GM19395 (cell line): Measurements from ENCODE around the gene REV1.
"Not testable (repeated sequence)": the region's sequence is repeated elsewhere in the genome, so short reads cannot be mapped to it uniquely, and the experiment has no call there.

Experiments
- ATAC-seq: cut with Tn5 transposase; IDR thresholded peaks from one replicate; pipeline ENCODE4 v1.9.1; 2021; ENCODE audit warnings: mild to moderate bottlenecking, moderate library complexity; ENCODE audit not compliant: unreplicated experiment

Gene REV1

DNA sequence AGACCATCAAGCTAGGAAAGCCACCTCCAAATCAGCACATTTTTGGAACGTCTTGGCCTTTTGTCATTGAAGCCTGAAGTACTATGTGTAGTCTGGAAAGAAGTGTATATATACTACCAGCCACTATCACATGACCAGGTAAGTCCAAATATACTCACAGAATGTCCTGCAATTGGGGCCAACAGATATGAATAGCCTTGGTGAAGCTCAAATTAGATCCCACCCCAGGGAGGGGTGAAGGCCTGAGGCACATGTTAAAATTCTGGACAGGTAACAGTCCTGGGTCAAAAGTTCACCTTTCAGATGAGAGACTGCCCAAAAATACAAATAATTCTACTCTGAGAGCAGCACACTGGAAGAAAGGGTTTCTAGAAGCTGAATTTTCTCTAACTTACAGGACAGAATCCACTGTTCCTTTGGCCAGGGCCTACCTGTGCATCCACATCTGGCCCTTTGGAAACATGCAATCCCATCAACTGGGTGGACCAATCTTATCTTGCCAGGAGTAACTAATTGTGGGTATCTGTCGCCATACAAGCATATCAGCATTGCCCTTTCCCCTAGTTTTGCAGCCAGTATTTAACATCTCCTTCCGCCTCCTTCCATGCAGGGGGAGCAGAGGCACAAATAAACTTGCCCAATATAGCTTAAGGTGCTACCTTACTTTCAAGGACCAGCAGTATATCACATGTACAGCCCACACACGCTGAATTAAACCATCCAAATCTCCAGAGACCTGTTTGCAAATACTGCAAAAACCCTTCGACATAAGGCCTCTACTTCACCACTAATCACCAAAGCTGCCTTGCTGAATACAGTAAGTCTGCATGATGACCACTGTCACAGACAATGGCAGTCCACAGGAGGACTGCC lies 84.8 kb downstream of the REV1 start:
- no peak for ATAC-seq

GRCh38 chr2:99404039-99404796 lies 85.6 kb downstream of the REV1 start:
- ATAC-seq, result no peak

GRCh38 chr2:99403524-99403923 lies 86.3 kb downstream of the REV1 start:
- no peak for ATAC-seq

GRCh38 chr2:99403084-99403483 lies 86.7 kb downstream of the REV1 start:
- no peak for ATAC-seq

DNA sequence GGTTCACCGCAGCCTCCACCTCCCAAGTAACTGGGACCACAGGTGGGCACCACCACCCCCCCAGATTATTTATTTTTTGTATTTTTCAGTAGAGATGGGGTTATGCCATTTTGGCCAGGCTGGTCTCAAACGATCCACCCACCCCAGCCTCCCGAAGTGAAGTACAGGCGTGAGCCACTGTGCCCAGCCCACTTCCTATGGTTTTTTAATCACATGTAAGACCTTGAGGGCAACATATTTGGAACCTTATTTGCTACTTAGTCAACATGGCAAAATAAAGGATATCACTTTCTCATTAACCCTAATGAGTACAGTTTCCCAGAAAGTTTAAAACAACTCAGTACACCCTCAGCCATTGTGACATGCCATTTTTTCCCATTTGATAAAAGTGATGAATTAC lies 88.0 kb downstream of the REV1 start:
- ATAC-seq, result no peak

- no peak for ATAC-seq
These were observed 90.0 kb downstream of the REV1 start for GRCh38 chr2:99399795-99400194.

GRCh38 chr2:99399063-99399462 lies 90.8 kb downstream of the REV1 start:
- no peak for ATAC-seq

- no peak for ATAC-seq
These were observed 91.5 kb downstream of the REV1 start for GRCh38 chr2:99398303-99398702.

- ATAC-seq, result no peak
These were observed 92.4 kb downstream of the REV1 start for GRCh38 chr2:99397266-99397920.

DNA sequence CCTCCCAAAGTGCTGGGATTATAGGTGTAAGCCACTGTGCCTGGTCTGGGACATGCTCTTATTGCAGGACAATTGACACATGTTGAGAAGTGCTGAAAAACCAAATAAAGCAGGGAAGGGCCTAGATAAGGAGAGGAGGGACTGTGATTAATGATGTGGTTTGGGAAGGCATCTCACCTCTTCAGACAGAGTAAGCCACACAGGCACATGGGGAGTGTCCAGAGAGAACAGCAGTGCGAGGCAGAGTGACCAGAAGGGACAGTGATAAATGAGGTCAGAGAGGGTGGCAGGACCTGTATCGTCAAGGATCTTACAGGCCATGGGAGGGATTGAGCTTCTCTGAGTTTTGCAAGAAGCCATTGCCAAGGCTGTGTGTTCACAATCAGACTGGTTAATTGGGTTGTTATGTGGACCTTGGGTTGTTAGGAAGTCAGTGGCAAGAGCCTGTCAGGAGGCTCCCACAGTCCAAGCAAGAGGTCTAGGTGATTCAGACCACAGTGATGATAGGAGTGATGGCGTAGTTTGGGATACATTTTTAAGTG lies 94.2 kb downstream of the REV1 start:
- ATAC-seq, result no peak

GRCh38 chr2:99389946-99390345 lies 99.9 kb downstream of the REV1 start:
- ATAC-seq, result no peak

DNA sequence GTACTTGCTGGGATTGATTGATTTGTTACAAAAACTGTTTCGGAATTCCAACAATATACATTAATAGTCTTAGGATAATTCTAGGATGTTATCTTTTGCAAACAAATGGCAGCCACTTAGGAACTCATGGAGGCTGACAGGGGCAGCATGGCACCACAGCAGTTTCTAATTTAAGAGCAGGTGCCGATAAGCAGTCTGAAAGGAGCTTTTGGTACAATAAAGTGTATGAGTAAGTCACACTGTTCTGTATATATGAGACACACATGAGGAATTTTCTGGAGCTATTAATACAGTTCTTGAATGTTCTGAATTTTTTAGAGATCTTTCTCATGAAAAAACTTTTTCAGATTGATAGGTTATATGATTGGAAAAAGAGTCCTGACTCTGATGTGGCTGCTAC lies 100.4 kb downstream of the REV1 start:
- ATAC-seq, result no peak

DNA sequence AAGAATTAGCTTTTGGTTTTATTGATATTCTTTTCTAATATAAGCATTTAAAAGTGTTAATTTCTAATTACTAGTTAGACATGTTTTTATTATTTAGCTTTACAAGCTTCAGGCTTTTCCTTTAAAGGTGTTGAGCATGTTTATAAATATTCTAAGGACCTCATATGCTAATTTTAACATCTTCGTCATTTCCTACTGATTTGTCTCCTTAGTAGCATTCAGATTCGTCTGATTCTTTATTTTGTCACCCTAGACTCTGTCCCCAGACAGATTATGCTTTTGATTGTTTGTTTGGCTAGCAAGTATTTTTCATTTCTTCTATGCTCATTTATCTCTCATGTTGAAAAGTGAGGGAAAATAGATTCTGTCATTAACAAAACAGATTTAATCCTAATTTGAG lies 100.9 kb downstream of the REV1 start:
- no peak for ATAC-seq

- ATAC-seq, result no peak
These were observed 103.8 kb downstream of the REV1 start for GRCh38 chr2:99386011-99386410.

GRCh38 chr2:99382143-99382542 lies 107.7 kb downstream of the REV1 start:
- ATAC-seq, result no peak

- no peak for ATAC-seq
These were observed 109.3 kb downstream of the REV1 start for GRCh38 chr2:99380376-99381010.

GRCh38 chr2:99377879-99378278 lies 111.9 kb downstream of the REV1 start:
- no peak for ATAC-seq

DNA sequence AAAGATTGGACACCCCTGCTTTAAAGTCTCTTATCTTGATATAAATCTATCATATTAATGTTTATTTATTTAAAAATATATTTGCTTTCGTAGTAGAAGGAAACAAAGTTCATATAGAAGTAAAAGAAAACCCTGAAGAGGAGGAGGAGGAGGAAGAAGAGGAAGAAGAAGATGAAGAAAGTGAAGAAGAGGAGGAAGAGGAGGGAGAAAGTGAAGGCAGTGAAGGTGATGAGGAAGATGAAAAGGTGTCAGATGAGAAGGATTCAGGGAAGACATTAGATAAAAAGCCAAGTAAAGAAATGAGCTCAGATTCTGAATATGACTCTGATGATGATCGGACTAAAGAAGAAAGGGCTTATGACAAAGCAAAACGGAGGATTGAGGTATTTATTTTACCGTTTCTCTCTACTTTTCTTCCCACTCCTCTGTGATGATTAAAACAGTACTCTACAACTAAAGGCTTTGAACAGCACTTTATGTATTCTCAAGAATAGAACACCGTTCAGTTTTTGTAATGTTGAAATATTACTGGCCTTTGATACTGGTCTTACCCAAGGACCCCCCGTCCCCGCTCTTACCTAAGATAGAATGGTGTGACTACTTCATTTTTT lies 113.5 kb downstream of the REV1 start:
- ATAC-seq, result no peak

GRCh38 chr2:99374747-99375146 lies 115.1 kb downstream of the REV1 start:
- ATAC-seq, result no peak

DNA sequence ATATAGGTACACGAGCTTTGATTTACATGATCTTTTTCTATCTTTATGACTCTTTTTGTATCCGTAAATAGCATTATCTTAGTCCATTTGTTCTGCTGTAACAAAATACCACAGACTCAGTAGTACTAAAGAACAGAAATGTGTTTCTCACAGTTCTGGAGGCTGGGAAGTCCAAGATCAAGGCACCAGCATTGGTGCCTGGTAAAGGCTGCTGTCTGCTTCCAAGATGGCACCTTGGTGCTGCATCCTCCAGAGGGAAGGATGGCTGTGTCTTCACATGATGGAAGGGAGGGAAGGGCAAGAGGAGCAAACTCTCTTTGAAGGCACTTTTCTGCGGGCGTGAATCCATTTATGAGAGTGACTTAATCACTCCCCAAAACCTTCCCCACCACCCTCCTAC lies 116.7 kb downstream of the REV1 start:
- no peak for ATAC-seq

DNA sequence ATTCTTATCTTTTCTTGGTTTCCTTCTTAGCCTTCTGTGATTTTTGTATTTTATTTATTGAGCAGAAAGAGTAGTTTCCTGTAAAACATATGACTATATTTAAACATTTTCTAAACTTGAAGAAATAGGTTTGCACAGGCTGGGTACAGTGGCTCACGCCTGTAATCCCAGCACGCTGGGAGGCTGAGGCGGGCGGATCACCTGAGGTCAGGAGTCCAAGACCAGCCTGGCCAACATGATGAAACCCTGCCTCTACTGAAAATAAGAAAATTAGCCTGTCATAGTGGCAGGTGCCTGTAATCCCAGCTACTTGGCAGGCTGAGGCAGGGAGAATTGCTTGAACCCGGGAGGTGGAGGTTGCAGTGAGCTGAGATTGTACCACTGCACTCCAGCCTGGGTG lies 121.0 kb downstream of the REV1 start:
- ATAC-seq, result not testable (repeated sequence)
